OCI-LY3 (cell line): ENCODE data around the gene SRD5A1.

ENCODE experiments used
- EZH2phosphoT487 ChIP-seq: fragments of 200-600 bp; shearing (Covaris generic); IDR thresholded peaks from 2 replicates; pipeline ENCODE4 v1.6.1; 2018; ENCODE audit warnings: antibody characterized with exemption, mixed run types, low read depth
- TF ChIP-seq, protein P1 (sequence below): fragments of 200-600, 300-600 bp; sonication (generic); IDR thresholded peaks from 2 replicates; pipeline ENCODE4 v1.5.1; 2014; ENCODE audit warnings: antibody characterized with exemption, low read length, low read depth

DNA sequence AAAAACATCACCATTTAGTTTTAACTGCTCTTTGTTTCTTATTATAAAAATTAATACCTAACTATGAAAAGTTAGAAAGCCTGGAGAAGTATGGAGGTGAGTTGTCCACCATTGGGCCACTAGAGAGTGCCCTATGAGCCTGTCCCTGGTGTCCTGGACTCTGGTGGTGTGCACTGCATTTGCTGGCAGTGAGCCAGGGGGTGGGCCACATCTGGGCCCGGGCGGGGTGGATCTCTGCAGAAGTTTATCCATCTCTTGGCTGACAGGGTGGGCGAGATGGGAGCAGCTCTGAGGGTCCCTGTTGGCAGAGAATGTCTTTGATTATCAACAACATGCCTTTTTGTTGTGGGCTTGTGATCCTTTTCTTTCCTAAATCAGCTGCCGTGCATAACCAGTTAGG lies 88.2 kb downstream of the SRD5A1 start:
- TF ChIP-seq, protein P1, sequence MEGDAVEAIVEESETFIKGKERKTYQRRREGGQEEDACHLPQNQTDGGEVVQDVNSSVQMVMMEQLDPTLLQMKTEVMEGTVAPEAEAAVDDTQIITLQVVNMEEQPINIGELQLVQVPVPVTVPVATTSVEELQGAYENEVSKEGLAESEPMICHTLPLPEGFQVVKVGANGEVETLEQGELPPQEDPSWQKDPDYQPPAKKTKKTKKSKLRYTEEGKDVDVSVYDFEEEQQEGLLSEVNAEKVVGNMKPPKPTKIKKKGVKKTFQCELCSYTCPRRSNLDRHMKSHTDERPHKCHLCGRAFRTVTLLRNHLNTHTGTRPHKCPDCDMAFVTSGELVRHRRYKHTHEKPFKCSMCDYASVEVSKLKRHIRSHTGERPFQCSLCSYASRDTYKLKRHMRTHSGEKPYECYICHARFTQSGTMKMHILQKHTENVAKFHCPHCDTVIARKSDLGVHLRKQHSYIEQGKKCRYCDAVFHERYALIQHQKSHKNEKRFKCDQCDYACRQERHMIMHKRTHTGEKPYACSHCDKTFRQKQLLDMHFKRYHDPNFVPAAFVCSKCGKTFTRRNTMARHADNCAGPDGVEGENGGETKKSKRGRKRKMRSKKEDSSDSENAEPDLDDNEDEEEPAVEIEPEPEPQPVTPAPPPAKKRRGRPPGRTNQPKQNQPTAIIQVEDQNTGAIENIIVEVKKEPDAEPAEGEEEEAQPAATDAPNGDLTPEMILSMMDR: no peak
- no peak for TF ChIP-seq EZH2phosphoT487
